Upper lobe of left lung (tissue), 4 donors: ENCODE measurements around the gene UBL4A.

Source experiments
- EP300 ChIP-seq, 4 donors: sonication (generic); formaldehyde crosslinking; IDR thresholded peaks; one replicate each; pipeline ENCODE4 v1.5.1; 2017; ENCODE audit warnings: antibody characterized with exemption in 4 of 4, control low read depth in 2 of 4
- POLR2A ChIP-seq, 4 donors: fragments of 450-650 bp; IDR thresholded peaks; one replicate each; pipeline ENCODE4 v1.5.1; 2016 to 2017; ENCODE audit warnings: antibody characterized with exemption in 4 of 4, mild to moderate bottlenecking in 2 of 4
- TF ChIP-seq, protein P1 (sequence below), 6 experiments: fragments of 450-650 bp in 4 of 6; fragments of 200-600 bp in 2 of 6; sonication (generic) in 2 of 6; IDR thresholded peaks; one replicate each; pipeline ENCODE4 v1.5.1; 2016 to 2019; ENCODE audit warnings: antibody characterized with exemption in 6 of 6

DNA sequence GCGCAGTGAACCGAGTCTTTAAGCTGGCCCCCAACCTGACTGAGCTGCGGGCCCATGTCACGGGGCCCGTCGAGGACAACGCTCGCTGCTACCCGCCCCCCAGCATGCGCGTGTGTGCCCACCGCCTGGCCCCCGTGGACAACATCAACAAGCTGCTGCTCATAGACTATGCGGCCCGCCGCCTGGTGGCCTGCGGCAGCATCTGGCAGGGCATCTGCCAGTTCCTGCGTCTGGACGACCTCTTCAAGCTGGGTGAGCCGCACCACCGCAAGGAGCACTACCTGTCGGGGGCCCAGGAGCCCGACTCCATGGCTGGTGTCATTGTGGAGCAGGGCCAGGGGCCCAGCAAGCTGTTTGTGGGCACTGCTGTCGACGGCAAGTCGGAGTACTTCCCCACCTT lies 26.1 kb downstream of the UBL4A start:
- TF ChIP-seq, protein P1, sequence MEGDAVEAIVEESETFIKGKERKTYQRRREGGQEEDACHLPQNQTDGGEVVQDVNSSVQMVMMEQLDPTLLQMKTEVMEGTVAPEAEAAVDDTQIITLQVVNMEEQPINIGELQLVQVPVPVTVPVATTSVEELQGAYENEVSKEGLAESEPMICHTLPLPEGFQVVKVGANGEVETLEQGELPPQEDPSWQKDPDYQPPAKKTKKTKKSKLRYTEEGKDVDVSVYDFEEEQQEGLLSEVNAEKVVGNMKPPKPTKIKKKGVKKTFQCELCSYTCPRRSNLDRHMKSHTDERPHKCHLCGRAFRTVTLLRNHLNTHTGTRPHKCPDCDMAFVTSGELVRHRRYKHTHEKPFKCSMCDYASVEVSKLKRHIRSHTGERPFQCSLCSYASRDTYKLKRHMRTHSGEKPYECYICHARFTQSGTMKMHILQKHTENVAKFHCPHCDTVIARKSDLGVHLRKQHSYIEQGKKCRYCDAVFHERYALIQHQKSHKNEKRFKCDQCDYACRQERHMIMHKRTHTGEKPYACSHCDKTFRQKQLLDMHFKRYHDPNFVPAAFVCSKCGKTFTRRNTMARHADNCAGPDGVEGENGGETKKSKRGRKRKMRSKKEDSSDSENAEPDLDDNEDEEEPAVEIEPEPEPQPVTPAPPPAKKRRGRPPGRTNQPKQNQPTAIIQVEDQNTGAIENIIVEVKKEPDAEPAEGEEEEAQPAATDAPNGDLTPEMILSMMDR (IDR thresholded peaks at IDR 0.05), result no peak
- TF ChIP-seq POLR2A (IDR thresholded peaks at IDR 0.05), result no peak
- TF ChIP-seq EP300 (IDR thresholded peaks at IDR 0.05), result no peak
